Endothelial cell of umbilical vein (primary cell): Measurements from ENCODE around the gene ADGRG3. TPM values are rescaled to one million over a fixed set of nuclear protein-coding genes. Genes with fewer than 3 reads are reported as not detected.

Source experiments
- BruUV-seq: library from RNA; stranded (reverse); fragments of 400-500 nt; replicated peaks from 2 replicates; lab custom pipeline; 2021; lab: Mats Ljungman, UMichigan
- CTCF ChIA-PET: fragments of 300-600, 350-600 bp; sonication (Branson Sonifier 250); formaldehyde crosslinking; loops from one replicate; lab custom pipeline; 2021; ENCODE audit warnings: antibody characterized with exemption, inconsistent platforms; lab: Charles Lee
- POLR2A ChIA-PET: fragments of 300-600, 350-600 bp; sonication (Branson Sonifier 250); formaldehyde crosslinking; loops from one replicate; lab custom pipeline; 2021; ENCODE audit warnings: antibody characterized with exemption, inconsistent platforms; lab: Charles Lee
- DNase-seq: peaks from one replicate; pipeline ENCODE4 v3.0.0-alpha.2; 2011; ENCODE audit warnings: low read depth, low spot score
- FAIRE-seq: peaks from 2 replicates; lab custom pipeline; 2011; peaks lifted over from hg19 to GRCh38; lab: Jason Lieb, UNC
- H2AFZ ChIP-seq: 2 replicates; pipeline ENCODE4 v1.6.0; 2012; ENCODE audit warnings: low read depth, low read length, control low read depth, inconsistent platforms
- H3K27ac ChIP-seq: 2 replicates; pipeline ENCODE4 v1.5.1; 2011; ENCODE audit warnings: low read depth, mild to moderate bottlenecking, control low read depth, low read length, moderate library complexity; ENCODE audit not compliant: insufficient read depth
- H3K27me3 ChIP-seq, 2 experiments: 2 replicates each; pipeline versions ENCODE4 v1.6.0 to v1.6.1; 2011; ENCODE audit warnings: low read length in 2 of 2, mixed read lengths in 1 of 2; ENCODE audit not compliant: control insufficient read depth in 2 of 2, insufficient read depth in 2 of 2
- H3K36me3 ChIP-seq, 2 experiments: 2 replicates in 1 of 2; 3 replicates in 1 of 2; pipeline ENCODE4 v1.5.1; 2011; ENCODE audit warnings: low read length in 2 of 2, mild to moderate bottlenecking in 1 of 2, moderate library complexity in 1 of 2; ENCODE audit not compliant: control insufficient read depth in 2 of 2, insufficient read depth in 2 of 2; ENCODE audit errors: extremely low read depth in 1 of 2
- H3K4me1 ChIP-seq: 3 replicates; pipeline ENCODE4 v1.5.1; 2011; ENCODE audit warnings: mild to moderate bottlenecking, low read length; ENCODE audit not compliant: control insufficient read depth, insufficient read depth; ENCODE audit errors: extremely low read depth
- H3K4me2 ChIP-seq: 2 replicates; pipeline ENCODE4 v1.6.1; 2011; ENCODE audit warnings: low read length, control low read depth, mixed read lengths; ENCODE audit not compliant: insufficient read depth
- H3K4me3 ChIP-seq, 3 experiments: fragments of 200-600 bp in 1 of 3; sonication (generic), shearing (Covaris generic) in 1 of 3; replicated peaks in 1 of 3; 2 replicates each; pipeline ENCODE4 v1.5.1; 2011 to 2016; ENCODE audit warnings: control low read depth in 3 of 3, low read length in 3 of 3, mild to moderate bottlenecking in 2 of 3, inconsistent platforms in 1 of 3, low read depth in 1 of 3, moderate library complexity in 1 of 3; ENCODE audit not compliant: insufficient read depth in 1 of 3
- H3K79me2 ChIP-seq: 2 replicates; pipeline ENCODE4 v1.6.0; 2012; ENCODE audit warnings: low read length, inconsistent platforms; ENCODE audit not compliant: control insufficient read depth, insufficient read depth
- H3K9ac ChIP-seq: replicated peaks from 2 replicates; pipeline ENCODE3; 2011; ENCODE audit warnings: low read length, control low read depth; ENCODE audit not compliant: insufficient read depth; ENCODE audit errors: extremely low read depth
- H3K9me1 ChIP-seq: replicated peaks from 3 replicates; pipeline ENCODE4 v1.6.0; 2011; ENCODE audit warnings: mild to moderate bottlenecking, low read length; ENCODE audit not compliant: control insufficient read depth, insufficient read depth; ENCODE audit errors: extremely low read depth
- H3K9me3 ChIP-seq: replicated peaks from 2 replicates; pipeline ENCODE4 v1.5.1; 2012; ENCODE audit warnings: low read length, inconsistent platforms; ENCODE audit not compliant: control insufficient read depth, insufficient read depth
- H4K20me1 ChIP-seq: replicated peaks from 2 replicates; pipeline ENCODE3; 2011; ENCODE audit warnings: mild to moderate bottlenecking, low read length; ENCODE audit not compliant: control insufficient read depth, insufficient read depth; ENCODE audit errors: extremely low read depth
- CTCF ChIP-seq, 2 donors: IDR thresholded peaks; 1 replicate in 1 of 2; 2 replicates in 1 of 2; pipeline ENCODE4 v1.5.1; 2011; ENCODE audit warnings: low read length in 2 of 2, mild to moderate bottlenecking in 2 of 2, moderate library complexity in 2 of 2, control low read depth in 1 of 2, inconsistent platforms in 1 of 2, low read depth in 1 of 2; ENCODE audit not compliant: insufficient read depth in 1 of 2; ENCODE audit errors: extremely low read depth in 1 of 2
- EZH2 ChIP-seq: IDR thresholded peaks from 2 replicates; pipeline ENCODE4 v1.6.1; 2012; ENCODE audit warnings: borderline replicate concordance, low read depth, mild to moderate bottlenecking, moderate library complexity, low read length, inconsistent platforms; ENCODE audit not compliant: severe bottlenecking
- FOS ChIP-seq: IDR thresholded peaks from 2 replicates; pipeline ENCODE4 v1.6.1; 2011; ENCODE audit warnings: mild to moderate bottlenecking, low read length, moderate library complexity, borderline replicate concordance; ENCODE audit not compliant: insufficient read depth
- JUN ChIP-seq: IDR thresholded peaks from 2 replicates; pipeline ENCODE4 v1.6.1; 2011; ENCODE audit warnings: borderline replicate concordance, low read depth; ENCODE audit not compliant: insufficient read length, insufficient read depth
- POLR2AphosphoS5 ChIP-seq: IDR thresholded peaks from 2 replicates; pipeline ENCODE4 v1.6.1; 2012; ENCODE audit warnings: low read depth, mild to moderate bottlenecking, control low read depth, low read length, moderate library complexity; ENCODE audit not compliant: insufficient read depth
- dilution Hi-C: fragments of 300-500 bp; cut with MboI; formaldehyde crosslinking; loops from one replicate; pipeline ENCODE4 v1.15.0; 2019; ENCODE audit warnings: low sequenced_read_pairs; ENCODE audit not compliant: extremely low pct_ligation_motif_present
- intact Hi-C: fragments of 100-400 bp; cut with micrococcal nuclease; formaldehyde crosslinking; loops from one replicate; pipeline ENCODE4 v1.10.0; 2022
- polyA plus RNA-seq, 4 experiments: library from polyadenylated mRNA; depleted of rRNA in 3 of 4; stranded (reverse) in 3 of 4; unstranded in 1 of 4; fragments of >200 nt; gene quantifications; 2 replicates each; pipeline versions ENCODE4 v1.2.1 to v1.2.3, GENCODE V29; 2011 to 2012; ENCODE audit warnings: missing spikeins in 1 of 4
- total RNA-seq: library from RNA; stranded (reverse); gene quantifications from 2 replicates; pipeline ENCODE4 v1.2.3, GENCODE V29; 2021
- TF ChIP-seq, protein P1 (sequence below): IDR thresholded peaks from 2 replicates; pipeline ENCODE4 v1.6.1; 2011; ENCODE audit not compliant: insufficient read depth, insufficient read length

The ADGRG3 gene
- total and polyA plus RNA-seq, 2 donors (not counting 3 experiments of a cell fraction or from before 2014, with no cell fraction given): not detected

DNA sequence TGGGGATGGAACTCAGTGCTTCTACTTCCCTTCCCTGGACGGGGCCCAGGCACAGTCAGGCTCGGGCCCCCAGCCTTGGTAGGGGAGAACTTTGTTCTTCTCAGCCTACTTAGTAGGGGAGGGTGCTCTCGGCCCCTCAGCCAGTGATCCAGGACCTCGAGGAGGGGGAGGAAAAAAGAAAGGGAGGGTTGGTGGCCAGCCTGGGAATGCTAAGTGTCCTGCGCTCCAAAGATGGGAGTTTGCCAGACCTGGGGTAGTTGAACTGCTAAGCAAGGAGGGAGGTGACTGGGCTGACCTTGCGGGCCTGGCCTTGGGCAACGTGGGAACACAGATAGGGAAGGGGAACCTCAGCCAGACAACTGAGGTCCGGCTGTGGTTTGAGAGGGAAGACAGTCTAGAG is 27.5 kb upstream of the ADGRG3 start:
- intact Hi-C loops: loop anchor here (10.0 kb wide), 1 partner anchor 166 kb away; no protein-coding TSS in a partner anchor
- TF ChIP-seq EZH2: no peak
- TF ChIP-seq FOS: no peak
- no peak for TF ChIP-seq POLR2AphosphoS5
- TF ChIP-seq CTCF (IDR thresholded peaks at IDR 0.05; ENCODE audit: extremely low read depth in 1 of 2, insufficient read depth in 1 of 2, low read depth in 1 of 2, low read length in 2 of 2): no peak
- TF ChIP-seq, protein P1, sequence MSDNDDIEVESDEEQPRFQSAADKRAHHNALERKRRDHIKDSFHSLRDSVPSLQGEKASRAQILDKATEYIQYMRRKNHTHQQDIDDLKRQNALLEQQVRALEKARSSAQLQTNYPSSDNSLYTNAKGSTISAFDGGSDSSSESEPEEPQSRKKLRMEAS: no peak
- no peak for TF ChIP-seq JUN
- POLR2A ChIA-PET: no interaction called here
- H3K4me2 ChIP-seq: no peak overlapping the region
- no peaks in the 10 kb centered on the region for H3K36me3 ChIP-seq
- CTCF ChIA-PET: interaction anchor here (1.1 to 4.0 kb wide), 3 partner anchors 8 to 49 kb away, joined by 4 to 24 read pairs (median 7); no protein-coding TSS in a partner anchor
- no TSS peak for BruUV-seq
- no peak overlapping the region for H3K4me3 ChIP-seq
- DNase-seq: no peak
- H4K20me1 ChIP-seq: no peaks in the 10 kb centered on the region
- H3K9me1 ChIP-seq: no peaks in the 10 kb centered on the region
- dilution Hi-C loops: no loop called here
- H3K27ac ChIP-seq: no peak overlapping the region
- no peak for FAIRE-seq
- H3K4me1 ChIP-seq: peaks cover 35% of the 10 kb centered on the region
- no peaks in the 10 kb centered on the region for H3K27me3 ChIP-seq
- H3K9me3 ChIP-seq: no peaks in the 10 kb centered on the region
- peaks cover 33% of the 10 kb centered on the region for H3K79me2 ChIP-seq
- H3K9ac ChIP-seq: no peak overlapping the region
- H2AFZ ChIP-seq: no peak overlapping the region
